GM18873 (cell line): ENCODE results near the gene LDLRAD3.
"Not testable (repeated sequence)": the region's sequence is repeated elsewhere in the genome, so short reads cannot be mapped to it uniquely, and the experiment has no call there.

Source experiments
- ATAC-seq: cut with Tn5 transposase; IDR thresholded peaks from one replicate; pipeline ENCODE4 v1.9.1; 2021; ENCODE audit warnings: mild to moderate bottlenecking, moderate library complexity, moderate number of reproducible peaks; ENCODE audit not compliant: unreplicated experiment, low FRiP score

The LDLRAD3 gene

DNA sequence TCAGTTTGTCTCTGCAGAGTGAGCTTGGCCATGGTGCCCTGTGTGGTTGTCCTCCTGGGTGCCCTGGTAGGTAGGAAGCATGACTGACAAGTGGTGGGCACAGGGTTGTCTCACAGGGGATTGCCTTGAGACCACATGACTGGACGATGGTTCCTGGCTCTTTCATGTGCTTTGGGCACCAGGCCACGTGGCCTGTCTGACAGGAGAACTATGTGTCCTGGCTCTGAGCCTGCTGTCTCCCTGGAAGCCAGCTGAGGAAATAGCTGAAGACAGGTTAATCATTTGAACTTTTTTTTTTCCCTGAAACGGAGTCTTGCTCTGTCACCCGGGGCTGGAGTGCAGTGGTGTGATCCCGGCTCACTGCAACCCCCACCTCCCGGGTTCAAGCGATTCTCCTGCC, 93.2 kb downstream of the LDLRAD3 start:
- no peak for ATAC-seq

DNA sequence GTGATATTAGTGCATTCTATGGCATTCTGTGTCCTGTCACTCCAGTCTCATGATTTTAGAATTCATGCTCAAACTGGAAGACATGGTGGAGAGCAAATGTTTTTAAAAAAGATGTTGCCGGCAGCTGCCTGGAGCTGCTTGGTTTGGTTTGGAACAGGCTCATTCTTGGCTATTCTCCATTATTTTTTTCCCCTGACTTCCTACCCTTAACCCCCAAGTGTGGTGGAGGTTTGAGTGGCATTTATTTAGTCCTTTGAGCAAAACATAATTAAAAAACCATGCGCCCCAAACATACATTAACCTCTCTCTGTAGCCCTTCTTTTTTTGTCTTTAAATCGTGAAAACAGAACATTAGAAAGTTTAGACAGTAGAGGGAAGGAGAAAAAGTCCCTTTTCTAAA, 94.7 kb downstream of the LDLRAD3 start:
- ATAC-seq, result no peak

DNA sequence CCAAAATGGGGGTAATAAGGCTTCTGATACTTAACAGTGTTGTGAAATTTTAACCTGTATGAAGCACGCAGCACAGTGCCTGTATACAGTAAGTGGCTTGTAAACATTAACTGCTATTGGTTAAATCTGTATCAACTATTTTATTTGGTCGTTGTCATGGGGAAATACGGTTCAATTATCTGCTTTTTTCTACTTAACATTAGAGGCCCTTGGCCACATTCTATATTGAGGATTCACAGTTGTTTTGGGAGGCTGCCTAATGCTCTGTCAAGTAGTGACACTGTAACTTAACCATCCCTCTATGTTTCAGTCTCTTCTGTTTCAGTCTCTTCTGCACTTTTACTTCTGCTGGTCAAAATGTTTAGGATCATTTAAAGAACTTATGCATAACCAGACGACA, 95.6 kb downstream of the LDLRAD3 start:
- no peak for ATAC-seq

DNA sequence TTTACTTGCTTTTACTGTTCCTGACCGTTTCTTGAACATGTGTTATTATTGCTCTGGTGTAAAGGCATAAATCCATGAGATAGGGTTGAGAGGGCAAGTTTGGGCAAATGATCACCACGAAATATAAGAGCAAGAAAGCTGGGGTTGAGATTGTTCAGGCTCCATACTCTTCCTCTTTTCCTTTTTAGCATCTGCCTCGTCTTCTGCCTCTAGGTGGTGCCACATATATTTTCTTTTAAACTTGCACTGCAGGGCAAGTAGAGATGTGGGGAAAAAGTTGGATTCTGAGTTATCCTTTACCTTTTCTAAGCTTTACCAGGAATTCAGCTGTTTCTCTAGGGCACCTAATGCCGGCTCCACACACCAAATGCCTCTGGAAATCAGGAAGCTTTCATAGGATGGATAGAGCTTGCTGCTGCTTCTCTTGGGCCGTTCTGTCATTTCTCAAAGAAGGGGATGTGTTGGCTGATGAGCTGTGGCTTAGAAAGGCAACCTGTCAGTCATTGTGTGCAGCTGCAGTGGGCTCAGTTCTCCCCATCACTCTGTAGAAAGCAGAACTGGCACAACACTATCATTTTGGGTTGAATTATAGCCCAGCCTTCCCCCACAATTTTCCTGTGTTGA, 98.2 kb downstream of the LDLRAD3 start:
- ATAC-seq, result no peak

DNA sequence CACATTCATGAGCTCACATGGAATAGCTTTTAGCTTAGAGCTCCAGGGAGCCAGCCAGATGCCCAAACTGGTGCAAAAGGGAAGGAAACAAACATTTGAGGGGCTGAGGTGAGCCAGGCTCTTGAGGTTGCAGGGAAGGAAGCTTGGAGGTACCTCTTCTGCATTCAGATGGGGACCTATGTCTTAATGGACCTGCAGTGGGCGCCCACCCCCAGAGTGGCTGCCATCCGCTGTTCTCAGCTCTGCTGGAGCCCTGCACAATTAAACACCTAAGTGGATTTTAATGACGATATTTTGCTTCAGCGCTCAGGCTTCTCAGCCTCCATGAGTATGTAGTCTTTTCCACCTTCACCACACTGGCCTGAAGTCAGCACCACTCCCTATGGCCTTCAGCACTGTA, 100.8 kb downstream of the LDLRAD3 start:
- ATAC-seq, result no peak

DNA sequence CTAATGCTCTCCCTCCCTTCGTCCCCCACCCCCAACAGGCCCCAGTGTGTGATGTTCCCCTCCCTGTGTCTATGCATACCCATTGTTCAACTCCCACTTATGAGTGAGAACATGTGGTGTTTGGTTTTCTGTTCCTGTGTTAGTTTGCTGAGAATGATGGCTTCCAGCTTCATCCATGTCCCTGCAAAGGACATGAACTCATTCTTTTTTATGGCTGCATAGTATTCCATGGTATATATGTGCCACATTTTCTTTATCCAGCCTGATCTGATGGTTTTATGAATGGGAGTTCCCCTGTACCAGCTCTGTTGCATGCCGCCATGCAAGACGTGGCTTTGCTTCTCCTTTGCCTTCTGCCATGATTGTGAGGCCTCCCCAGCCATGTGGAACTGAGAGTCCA, 102.1 kb downstream of the LDLRAD3 start:
- ATAC-seq, result not testable (repeated sequence)

DNA sequence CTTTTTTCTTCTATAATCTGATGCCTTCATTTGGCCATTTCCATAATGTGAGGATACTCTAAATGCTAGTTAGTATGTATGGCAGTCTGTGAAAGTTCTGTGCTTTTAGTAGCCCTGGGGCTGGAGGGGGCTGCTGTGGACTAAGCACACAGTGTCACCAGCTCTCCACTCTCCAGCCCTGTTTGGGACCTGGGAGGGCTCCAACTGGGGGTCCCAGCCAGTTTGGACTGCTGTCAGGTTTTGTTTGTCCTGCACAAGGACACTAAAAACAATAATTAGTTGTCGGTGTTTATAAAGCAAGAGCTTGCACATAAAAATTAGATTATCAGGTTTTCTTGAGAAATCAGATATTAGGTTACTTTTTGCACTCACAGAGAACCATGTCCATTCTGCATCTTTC, 103.1 kb downstream of the LDLRAD3 start:
- ATAC-seq, result no peak

DNA sequence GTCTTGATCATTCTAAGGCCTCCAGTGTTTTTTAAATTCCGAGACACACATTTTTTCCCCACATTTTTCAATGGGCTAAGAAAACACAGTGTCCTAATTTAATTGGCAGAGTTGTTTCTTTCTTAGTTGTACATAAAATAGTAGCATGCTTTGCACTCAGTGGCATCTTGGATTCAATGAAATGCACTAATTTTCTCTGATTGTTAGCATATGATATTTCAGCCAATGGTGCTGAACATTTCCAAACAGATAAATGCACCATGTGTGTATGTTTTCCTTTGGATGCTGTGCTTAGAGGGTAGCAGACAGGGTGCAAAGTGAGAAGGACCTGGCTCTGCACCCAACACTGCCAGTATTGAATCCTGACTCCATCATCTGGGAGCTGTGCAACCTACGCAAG, 103.5 kb downstream of the LDLRAD3 start:
- no peak for ATAC-seq

DNA sequence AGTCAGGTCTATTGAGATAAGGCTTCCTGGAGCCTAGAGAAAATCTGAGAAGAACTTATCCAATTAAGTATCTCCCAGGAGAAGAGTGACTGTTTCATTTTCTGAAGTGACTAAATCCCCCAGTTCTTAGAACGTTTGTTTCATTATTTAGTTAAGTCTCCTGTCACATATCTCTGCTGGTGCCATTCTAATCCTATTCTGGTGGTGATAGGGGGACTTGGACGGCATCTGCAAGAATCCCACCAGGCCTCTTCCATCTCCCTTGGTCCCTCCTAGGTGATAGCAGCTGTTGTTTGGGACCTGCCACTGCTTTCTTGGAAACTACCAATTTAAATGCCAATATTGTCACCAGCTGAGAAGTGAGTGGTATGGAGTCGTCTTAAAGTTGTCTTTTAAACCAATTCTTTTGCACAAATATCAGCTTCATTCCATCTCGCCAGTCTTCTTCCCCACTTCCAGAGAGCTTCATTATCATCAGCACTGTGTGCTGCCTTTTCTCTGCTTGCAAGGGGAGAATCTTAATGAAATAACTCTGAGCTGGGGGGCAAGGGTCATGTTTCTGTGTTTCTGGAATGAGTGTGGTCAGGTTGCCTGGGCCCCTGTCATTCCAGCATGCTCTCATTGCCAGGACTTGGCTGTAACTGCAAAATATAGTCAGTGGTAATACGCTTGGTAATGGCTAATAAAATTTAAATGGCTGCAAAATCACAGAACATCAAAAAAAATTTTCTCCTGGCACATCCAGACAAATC, 104.8 kb downstream of the LDLRAD3 start:
- ATAC-seq, result no peak

DNA sequence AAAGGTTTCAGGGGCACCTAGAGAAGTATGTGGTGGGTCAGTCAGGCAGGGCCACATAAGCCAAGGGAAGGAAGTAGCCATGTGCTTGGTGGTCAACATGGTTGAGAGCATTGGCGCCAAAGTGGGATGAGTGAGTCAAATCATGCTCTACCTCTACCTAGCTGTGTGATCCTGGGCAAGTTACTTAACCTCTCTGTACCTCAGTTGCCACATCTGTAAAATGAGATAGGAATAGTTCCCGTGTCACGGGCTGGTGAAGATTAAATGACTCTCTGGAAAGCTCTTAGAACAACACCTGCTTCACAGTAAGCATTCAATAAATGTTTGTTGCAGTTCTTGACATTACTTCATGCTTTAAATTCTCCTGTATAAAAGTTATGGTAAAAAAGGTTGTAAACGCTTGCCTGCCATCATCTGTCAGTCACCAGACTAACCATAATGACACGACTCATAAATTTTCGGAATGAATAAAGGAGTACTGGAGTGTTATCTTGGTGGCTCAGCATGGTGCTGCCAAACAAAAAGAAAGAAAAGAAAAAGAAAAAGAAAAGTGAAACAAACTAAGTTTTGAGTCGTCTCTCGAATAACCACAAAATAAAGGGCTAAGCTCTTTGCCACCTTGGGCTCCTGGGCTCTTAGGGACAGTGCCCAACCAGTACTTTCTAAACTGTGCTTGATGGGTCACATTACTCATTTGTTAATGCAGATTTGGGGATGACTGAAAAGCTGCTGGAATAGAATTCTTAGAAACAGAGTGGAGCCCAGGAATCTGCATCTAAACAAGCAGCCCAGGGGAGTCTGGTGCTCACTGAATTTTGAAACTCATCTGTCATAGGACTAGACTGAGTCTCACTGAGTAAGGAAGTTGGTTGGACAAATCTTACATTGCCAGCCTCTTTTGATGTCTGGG, 107.6 kb downstream of the LDLRAD3 start:
- ATAC-seq, result no peak

DNA sequence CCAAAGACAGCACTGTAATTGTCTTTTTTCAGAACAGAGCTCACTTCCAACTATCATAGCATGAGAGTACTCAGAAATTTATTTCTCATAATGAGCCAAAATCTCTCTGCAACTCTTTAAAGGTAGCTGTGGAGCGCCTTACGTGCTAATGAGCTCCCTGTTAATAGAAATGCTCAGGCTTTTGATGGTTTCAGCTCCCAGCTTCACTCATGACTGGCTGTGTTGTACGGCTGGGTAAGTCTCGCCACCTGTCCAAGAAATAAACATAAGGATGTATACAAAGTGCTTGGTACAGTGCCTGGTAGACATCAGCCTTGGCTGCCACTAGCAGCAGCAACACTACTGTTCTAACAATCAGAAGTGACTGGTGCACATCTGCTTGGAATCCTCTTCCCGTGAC, 109.4 kb downstream of the LDLRAD3 start:
- no peak for ATAC-seq

DNA sequence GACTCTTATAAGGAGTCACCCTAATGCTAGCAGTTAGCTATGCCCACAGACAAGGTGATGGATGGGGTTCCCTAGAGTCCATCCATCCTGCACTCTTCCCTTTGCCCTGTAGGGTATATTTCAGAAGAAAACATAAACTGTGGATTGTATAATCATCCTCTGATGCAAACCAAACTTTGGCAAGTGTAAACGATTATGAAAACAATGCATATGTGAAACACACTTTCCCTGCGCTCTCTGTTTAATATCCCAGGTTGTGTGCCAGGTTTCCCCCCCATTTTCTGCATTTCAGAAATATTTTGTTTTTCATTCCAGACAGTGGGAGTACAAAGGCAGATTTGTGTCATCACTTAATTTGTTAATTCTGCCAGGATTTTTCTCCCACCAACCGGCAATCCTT, 110.0 kb downstream of the LDLRAD3 start:
- no peak for ATAC-seq

DNA sequence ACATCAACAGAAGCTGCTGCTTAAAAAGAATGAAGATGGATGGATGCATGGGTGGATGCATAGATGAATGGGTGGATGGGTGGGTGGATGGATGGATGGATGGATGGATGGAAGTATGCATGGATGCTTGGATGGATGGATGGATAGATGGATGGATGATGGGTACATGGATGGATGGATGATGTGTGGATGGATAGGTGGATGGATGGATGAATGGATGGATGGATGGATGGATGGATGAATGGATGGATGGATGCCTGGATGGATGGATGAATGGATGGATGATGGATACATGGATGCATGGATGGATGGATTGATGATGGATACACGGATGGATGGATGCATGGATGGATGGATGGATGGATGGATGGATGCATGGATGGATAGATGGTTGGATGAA, 110.8 kb downstream of the LDLRAD3 start:
- no peak for ATAC-seq

DNA sequence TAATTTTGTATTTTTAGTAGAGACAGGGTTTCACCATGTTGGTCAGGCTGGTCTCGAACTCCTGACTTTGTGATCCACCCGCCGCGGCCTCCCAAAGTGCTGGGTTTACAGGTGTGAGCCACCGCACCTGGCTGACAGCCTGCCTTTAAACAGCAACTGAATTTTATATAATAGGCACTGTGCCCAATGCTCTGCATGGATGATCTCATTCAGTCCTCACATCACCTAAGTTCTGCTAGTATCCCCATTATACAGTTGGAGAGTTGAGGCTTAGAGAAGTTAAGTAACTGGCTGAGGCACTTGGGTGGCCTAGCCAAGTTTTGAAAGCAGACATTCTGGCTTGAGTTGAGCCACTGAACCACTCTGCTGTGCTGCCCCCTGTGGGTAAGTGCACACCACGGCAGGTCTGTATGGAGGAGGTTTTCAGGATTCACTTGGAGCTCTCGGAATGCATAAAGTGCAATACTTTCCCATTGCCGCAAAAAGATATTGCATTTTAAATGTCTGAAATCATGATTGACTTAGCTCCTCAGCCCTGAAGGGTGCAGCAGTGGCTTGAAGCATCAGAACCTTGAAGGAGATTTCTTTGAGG, 112.4 kb downstream of the LDLRAD3 start:
- no peak for ATAC-seq

DNA sequence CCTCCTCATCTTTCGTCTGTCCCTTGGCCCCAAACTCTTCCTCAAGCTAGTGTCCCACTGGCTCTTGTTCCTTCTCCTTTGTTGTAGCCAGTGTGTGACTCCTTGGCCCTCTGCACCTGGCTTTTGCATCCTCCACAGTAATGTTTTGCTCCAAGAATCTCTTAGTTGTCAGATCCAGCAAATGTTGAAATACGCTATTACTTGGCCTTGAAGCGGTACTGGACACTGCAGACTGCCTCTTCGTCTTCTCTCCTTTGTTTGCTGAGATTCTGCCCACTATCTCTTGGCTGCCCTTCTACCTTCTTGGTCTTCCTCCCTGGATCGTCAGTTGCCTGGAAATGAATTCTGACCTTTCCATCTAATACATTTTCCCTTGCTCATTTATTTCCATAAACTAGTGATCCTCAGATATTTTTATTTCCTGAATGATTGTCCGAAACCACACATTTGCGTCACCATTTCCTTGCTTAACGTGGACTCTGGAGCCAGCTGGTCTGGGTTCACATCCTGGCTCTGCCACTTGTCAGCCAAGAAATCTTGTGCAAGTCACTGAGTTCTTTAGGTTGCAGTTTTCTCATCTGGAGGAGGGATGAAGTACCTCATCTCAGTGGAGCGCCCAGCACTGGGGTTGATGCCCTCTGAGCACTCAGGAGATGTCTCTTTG, 113.6 kb downstream of the LDLRAD3 start:
- no peak for ATAC-seq

DNA sequence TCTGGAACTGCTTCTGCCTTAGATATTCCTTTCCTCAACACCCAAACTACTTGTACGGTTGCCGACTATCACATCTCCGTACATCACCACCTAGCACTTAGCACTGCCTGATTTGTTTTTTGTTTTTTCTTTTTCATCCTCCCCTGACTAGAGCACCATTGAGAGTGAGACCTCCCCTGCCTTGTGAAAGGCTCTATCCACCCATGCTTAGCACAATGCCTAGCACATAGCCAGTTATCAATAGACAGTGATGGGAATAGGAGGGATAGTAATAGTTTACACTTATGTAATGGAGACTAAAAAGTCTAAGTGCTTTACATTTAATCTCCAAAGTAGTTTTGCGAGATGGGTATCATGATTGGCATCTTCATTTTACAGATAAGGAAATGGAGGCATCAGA, 115.8 kb downstream of the LDLRAD3 start:
- no peak for ATAC-seq

DNA sequence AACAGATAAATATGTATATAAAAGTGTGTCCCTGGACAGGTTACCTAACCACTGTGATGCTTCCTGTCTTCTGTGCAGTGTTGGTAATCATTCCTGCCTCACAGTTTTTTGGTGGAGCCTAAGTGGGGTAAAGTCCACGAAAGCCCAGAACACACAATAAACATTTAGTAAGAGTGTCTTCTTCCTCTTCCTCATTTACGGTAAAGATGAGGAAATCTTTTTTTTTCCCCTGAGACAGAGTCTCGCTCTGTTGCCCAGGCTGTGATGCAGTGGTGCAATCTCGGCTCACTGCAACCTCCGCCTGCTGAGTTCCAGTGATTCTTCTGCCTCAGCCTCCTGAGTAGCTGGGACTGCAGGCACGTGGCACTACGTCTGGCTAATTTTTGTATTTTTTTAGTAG, 117.1 kb downstream of the LDLRAD3 start:
- ATAC-seq, result no peak

DNA sequence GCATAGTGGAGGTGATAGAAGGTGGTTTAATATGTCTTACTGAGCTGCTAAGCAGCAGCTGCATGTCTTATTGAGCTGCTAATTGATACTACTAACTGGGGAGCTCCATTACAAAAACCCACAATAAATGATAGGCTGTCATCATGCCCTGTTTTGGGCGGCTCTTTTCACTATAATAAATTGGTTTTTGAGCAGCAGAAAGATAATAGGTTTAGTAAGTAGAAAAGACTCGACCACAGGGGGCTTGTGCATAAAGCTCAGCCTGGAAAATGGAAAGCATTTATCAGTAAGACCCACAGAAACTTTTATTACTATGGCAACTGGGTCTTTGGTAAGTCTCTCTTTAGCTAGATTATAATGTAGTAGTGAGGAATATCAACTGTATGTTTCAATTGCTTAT, 117.6 kb downstream of the LDLRAD3 start:
- no peak for ATAC-seq

DNA sequence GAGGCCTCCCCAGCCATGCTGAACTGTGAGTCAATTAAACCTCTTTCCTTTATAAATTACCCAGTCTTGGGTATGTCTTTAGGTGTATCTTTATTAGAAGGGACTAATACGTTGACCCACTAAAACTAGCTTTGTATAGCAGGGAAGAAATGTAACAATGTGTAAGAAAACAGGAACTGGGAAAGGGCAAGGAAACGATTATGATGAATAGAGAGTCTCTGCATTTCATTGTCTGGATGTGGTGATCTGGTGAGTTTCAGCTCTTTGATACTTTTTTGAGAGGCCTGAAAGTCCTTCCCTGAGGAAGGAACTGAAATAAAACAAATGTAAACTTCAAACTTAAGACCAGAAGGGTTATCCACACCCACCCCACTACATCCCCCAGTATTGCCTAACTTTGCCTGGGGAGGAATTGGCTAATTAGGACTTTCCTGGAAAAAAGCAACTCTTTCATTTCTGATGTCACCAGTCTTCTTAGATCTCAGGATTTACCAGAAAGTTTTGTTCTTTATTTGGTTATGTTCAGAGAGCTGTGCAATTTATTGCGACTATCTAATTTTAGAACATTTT, 119.0 kb downstream of the LDLRAD3 start:
- ATAC-seq, result no peak

DNA sequence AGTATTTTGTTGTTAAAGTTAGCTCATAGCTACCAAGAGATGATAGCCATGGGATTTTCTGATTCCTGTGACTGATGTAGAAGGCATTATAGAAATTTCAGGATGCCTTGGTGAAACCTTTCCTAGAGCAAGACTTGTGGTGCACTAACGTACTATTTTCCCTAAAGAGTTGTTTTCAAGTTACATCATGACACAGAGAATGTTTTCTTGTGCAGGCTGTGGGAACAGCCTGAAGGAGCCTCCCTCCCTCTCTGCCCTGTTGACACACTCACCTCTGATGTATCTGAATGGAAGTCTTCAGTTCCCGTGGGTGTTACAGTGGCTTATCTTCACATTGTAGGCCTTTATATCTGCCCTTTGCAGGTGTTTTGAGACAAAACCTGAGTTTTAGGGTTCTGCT, 121.6 kb downstream of the LDLRAD3 start:
- ATAC-seq, result no peak
